Immature natural killer cell (primary cell): ENCODE results near the gene HSBP1L1. TPM values are rescaled to one million over a fixed set of nuclear protein-coding genes. Genes with fewer than 3 reads are reported as not detected.
"Not testable (repeated sequence)": the region's sequence is repeated elsewhere in the genome, so short reads cannot be mapped to it uniquely, and the experiment has no call there.

Experiments used
- DNase-seq, 3 donors: peaks; one replicate each; pipeline ENCODE4 v3.0.0; 2022; ENCODE audit warnings: mixed read lengths in 1 of 3
- H3K27ac Mint-ChIP-seq, 6 donors: one replicate each; pipeline ENCODE4 v1.8.0; 2020; ENCODE audit warnings: mixed read lengths in 6 of 6, mild to moderate bottlenecking in 5 of 6, inconsistent platforms in 4 of 6, moderate library complexity in 3 of 6
- H3K27me3 Mint-ChIP-seq, 3 donors: one replicate each; pipeline ENCODE4 v1.8.0; 2020 to 2021; ENCODE audit warnings: low read depth in 3 of 3, mild to moderate bottlenecking in 3 of 3, mixed read lengths in 3 of 3, moderate library complexity in 3 of 3, inconsistent platforms in 1 of 3
- H3K36me3 Mint-ChIP-seq, 3 donors: one replicate each; pipeline ENCODE4 v1.8.0; 2020; ENCODE audit warnings: mixed read lengths in 3 of 3, inconsistent platforms in 2 of 3, mild to moderate bottlenecking in 2 of 3
- H3K4me1 Mint-ChIP-seq, 2 donors: one replicate each; pipeline ENCODE4 v1.8.0; 2020; ENCODE audit warnings: inconsistent platforms in 2 of 2, mild to moderate bottlenecking in 2 of 2, mixed read lengths in 2 of 2, moderate library complexity in 1 of 2
- H3K4me3 Mint-ChIP-seq, 5 donors: one replicate each; pipeline ENCODE4 v1.8.0; 2020; ENCODE audit warnings: mild to moderate bottlenecking in 5 of 5, mixed read lengths in 5 of 5, inconsistent platforms in 3 of 5, moderate library complexity in 3 of 5
- H3K9me3 Mint-ChIP-seq, 6 donors: one replicate each; pipeline ENCODE4 v1.8.0; 2020; ENCODE audit warnings: mild to moderate bottlenecking in 6 of 6, mixed read lengths in 6 of 6, inconsistent platforms in 4 of 6, moderate library complexity in 3 of 6
- polyA plus RNA-seq, 3 donors: library from polyadenylated mRNA; unstranded; fragments of 300-500 nt; fragmentation: Illumina TruSeq; gene quantifications; one replicate each; pipeline ENCODE4 v1.2.3, GENCODE V29; 2021

The HSBP1L1 gene
- polyA plus RNA-seq, 3 donors from 2014 or later, result 4.2 to 11.8 (median 9.8) TPM

GRCh38 chr18:79982736-79983135 lies 18.3 kb downstream of the HSBP1L1 start:
- Mint-ChIP-seq H3K4me1 (peaks cover 73 to 87% of the 10 kb centered on the region in 2 donors), H3K36me3 (peaks cover 3 to 10% (median 8%) of the 10 kb centered on the region in 3 donors), H3K9me3 (no peaks in the 10 kb centered on the region), H3K27me3 (peaks cover 3 to 4% (median 4%) of the 10 kb centered on the region in 3 donors), H3K27ac (peak overlapping the region in 3 of 6 donors; percentile 34 to 83 (median 37)), H3K4me3 (peak overlapping the region in 2 of 5 donors; percentile 36 to 41)
- no peak for DNase-seq

DNA sequence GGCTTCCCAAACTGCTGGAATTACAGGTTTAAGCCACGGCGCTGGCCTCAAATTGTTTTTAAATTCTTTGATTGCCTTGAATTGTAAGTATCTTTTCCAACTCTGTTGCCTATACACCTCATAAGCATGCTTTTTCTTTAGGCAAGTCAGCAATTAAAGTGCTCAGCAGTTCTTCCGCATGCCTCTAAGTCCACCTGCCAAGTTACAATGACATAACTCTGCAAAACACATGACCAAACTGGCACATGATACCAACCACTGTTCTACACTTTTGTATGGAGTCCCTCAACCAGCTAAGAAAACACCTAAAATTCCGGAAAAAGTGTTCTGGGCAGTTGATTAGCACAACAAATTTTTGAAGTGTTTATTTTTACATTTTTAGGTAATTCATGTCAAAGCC lies 18.8 kb downstream of the HSBP1L1 start:
- peaks cover 3 to 10% (median 8%) of the 10 kb centered on the region in 3 donors for H3K36me3 Mint-ChIP-seq
- peak overlapping the region in 4 of 5 donors; percentile 14 to 46 (median 28) for H3K4me3 Mint-ChIP-seq
- peaks cover 2 to 6% (median 3%) of the 10 kb centered on the region in 3 donors for H3K27me3 Mint-ChIP-seq
- no peaks in the 10 kb centered on the region for H3K9me3 Mint-ChIP-seq
- no peak for DNase-seq
- peaks cover 71 to 86% of the 10 kb centered on the region in 2 donors for H3K4me1 Mint-ChIP-seq
- H3K27ac Mint-ChIP-seq, result peak overlapping the region in 2 of 6 donors; percentile 19 to 40

DNA sequence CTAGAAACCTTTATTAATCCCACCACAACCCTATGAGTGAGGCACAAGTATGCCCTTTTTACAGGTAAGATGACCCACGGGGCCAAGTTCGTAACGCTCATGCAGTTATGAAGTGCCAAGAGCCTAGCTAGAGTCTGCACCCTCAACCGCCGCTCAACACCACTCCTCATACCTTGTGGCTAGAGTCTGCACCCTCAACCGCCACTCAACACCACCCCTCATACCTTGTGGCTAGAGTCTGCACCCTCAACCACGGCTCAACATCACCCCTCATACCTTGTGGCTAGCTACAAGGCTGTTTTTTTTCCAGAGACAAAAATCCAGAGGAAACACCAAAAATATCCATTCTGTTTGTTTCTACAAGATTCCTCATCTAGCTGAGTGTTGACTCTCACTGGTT lies 19.4 kb downstream of the HSBP1L1 start:
- H3K27me3 Mint-ChIP-seq, result peaks cover 2 to 9% (median 3%) of the 10 kb centered on the region in 3 donors
- H3K4me3 Mint-ChIP-seq, result peak overlapping the region; percentile 5 to 79 (median 38)
- no peaks in the 10 kb centered on the region for H3K9me3 Mint-ChIP-seq
- H3K36me3 Mint-ChIP-seq, result peaks cover 3 to 10% (median 8%) of the 10 kb centered on the region in 3 donors
- H3K27ac Mint-ChIP-seq, result peak overlapping the region in 5 of 6 donors; percentile 47 to 75 (median 56)
- peaks cover 72 to 87% of the 10 kb centered on the region in 2 donors for H3K4me1 Mint-ChIP-seq
- DNase-seq, result peak; percentile 45 to 58 (median 52)

GRCh38 chr18:79985172-79985571 lies 20.7 kb downstream of the HSBP1L1 start:
- DNase-seq, result no peak
- Mint-ChIP-seq H3K4me1 (peaks cover 68 to 83% of the 10 kb centered on the region in 2 donors), H3K27ac (peak overlapping the region in 4 of 6 donors; percentile 16 to 43 (median 23)), H3K9me3 (no peaks in the 10 kb centered on the region), H3K27me3 (peaks cover 2 to 13% (median 3%) of the 10 kb centered on the region in 3 donors), H3K36me3 (peaks cover 3 to 5% (median 4%) of the 10 kb centered on the region in 3 donors), H3K4me3 (no peak overlapping the region)

GRCh38 chr18:79986726-79987125 lies 22.3 kb downstream of the HSBP1L1 start:
- Mint-ChIP-seq H3K9me3 (no peaks in the 10 kb centered on the region), H3K4me3 (peak overlapping the region; percentile 70 to 96 (median 89)), H3K4me1 (peaks cover 60 to 68% of the 10 kb centered on the region in 2 donors), H3K36me3 (peaks cover 3 to 5% (median 4%) of the 10 kb centered on the region in 3 donors), H3K27ac (peak overlapping the region; percentile 55 to 92 (median 90)), H3K27me3 (peaks cover 0 to 13% (median 5%) of the 10 kb centered on the region in 3 donors)
- no peak for DNase-seq

DNA sequence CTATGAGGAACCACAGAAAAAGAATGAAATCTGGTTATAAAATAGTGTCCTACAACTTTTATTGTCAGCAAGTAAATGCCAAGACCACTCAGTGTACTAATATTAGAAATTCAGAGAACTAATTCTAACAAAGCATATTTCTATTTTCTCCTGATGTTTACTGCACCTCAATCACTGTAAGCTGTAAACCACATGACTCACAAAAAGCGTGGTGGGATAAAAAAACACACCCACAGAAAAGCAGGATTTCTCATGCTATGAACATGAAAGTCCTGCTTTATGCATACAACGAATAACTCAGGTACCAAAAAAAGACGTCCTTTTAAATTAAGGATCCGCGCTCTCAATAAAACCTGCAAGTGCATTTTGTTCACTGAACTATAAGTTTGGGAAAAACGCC lies 23.1 kb downstream of the HSBP1L1 start:
- Mint-ChIP-seq H3K27ac (peak overlapping the region; percentile 87 to 92 (median 90)), H3K36me3 (peaks cover under 1 to 5% (median under 1%) of the 10 kb centered on the region in 3 donors), H3K4me1 (peaks cover 52 to 60% of the 10 kb centered on the region in 2 donors), H3K9me3 (no peaks in the 10 kb centered on the region), H3K4me3 (peak overlapping the region; percentile 84 to 96 (median 89)), H3K27me3 (peaks cover 0 to 13% (median 5%) of the 10 kb centered on the region in 3 donors)
- DNase-seq, result no peak

DNA sequence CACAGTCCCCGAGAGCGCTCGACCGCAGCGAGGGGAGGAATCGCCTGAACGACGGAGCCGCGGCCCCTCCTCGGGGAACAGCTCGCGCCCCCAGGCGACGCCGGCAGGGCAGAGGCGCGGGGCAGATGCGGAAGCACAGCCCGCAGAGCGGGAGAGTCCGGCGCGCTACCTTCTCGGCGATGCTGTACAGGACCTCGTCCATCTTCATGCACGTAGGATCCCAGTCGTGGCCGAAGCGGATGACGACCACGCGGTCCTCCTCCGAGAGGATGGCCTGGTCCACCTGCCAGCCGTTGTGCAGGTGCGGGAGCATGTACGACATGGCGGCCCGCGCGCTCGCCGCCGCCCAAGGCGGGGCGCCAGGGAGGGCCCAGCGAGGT lies 23.6 kb downstream of the HSBP1L1 start:
- DNase-seq, result peak; percentile 72 to 75 (median 73)
- peaks cover 47 to 56% of the 10 kb centered on the region in 2 donors for H3K4me1 Mint-ChIP-seq
- H3K27ac Mint-ChIP-seq, result peak overlapping the region; percentile 87 to 92 (median 90)
- H3K9me3 Mint-ChIP-seq, result no peaks in the 10 kb centered on the region
- peak overlapping the region; percentile 84 to 96 (median 89) for H3K4me3 Mint-ChIP-seq
- peaks cover 0 to 13% (median 5%) of the 10 kb centered on the region in 3 donors for H3K27me3 Mint-ChIP-seq
- H3K36me3 Mint-ChIP-seq, result peaks cover 0 to 5% (median 0%) of the 10 kb centered on the region in 3 donors

DNA sequence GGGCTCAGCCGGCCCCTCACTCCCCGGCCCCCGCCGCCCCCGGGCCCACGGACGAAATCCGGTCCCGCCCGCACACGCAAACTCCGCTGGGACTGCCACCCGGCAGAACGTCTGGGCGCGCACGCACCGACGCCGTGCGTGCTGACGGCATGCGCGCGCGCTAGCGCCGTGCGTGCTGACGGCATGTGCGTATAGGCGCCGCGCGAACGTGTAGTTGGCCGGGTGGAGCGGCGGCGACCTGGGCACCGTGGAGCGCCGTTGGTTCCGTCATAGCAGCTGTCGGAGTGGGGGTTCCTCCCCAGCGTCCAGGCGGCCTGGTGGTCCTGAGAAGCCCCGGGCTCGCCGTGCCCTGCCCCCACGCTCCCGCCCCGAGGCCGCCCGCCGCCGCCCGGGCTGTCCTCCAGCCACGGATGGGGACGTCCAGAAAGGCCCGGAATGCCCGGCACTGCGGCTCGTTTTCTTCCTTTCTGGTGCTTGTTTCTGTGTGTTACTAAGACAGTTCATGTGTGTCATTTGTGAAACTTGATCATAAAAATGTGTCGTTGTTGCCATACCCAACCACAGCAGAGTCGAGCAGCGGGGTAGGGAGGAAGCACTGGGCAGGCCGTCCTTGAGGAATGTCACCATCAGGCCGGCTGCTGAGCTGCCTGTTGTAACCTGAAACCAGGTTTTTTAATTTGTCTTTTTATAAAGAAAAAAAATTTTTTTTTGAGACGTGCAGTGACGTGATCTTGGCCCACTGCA lies 24.2 kb downstream of the HSBP1L1 start, which contains the start of gene TXNL4A:
Gene TXNL4A, minus strand, starts transcription at position 113 of the 744 bp plus-strand sequence. CDS start 171 bp downstream, outside the sequence.
- peaks cover 0 to 5% (median 0%) of the 10 kb centered on the region in 3 donors for H3K36me3 Mint-ChIP-seq
- peak within 1 kb of the TSS; percentile 92 to 98 (median 98) for H3K27ac Mint-ChIP-seq
- H3K4me3 Mint-ChIP-seq, result peak within 1 kb of the TSS; percentile 91 to 97 (median 96)
- DNase-seq, result peak; percentile 83 to 87 (median 86)
- H3K9me3 Mint-ChIP-seq, result no peaks in the 10 kb centered on the region
- peaks cover 0 to 13% (median 5%) of the 10 kb centered on the region in 3 donors for H3K27me3 Mint-ChIP-seq
- peaks cover 41 to 50% of the 10 kb centered on the region in 2 donors for H3K4me1 Mint-ChIP-seq

DNA sequence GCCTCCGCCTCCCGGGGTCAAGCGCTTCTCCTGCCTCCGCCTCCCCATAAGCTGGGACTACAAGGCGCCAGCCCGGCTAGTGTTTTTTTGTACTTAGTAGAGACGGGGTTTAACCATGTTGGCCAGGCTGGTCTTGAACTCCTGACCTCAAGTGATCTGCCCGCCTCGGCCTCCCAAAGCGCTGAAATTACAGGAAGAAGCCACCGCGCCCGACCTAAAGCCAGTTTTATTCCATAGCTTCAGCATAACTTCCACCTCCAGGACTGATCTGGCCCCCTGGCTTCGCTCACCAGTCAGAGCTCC lies 24.7 kb downstream of the HSBP1L1 start:
- Mint-ChIP-seq H3K27ac (peak overlapping the region; percentile 88 to 98 (median 98)), H3K36me3 (peaks cover 0 to 5% (median 0%) of the 10 kb centered on the region in 3 donors), H3K4me1 (peaks cover 36 to 45% of the 10 kb centered on the region in 2 donors), H3K9me3 (no peaks in the 10 kb centered on the region), H3K27me3 (peaks cover 0 to 11% (median 2%) of the 10 kb centered on the region in 3 donors), H3K4me3 (peak overlapping the region; percentile 91 to 97 (median 96))
- DNase-seq, result no peak

DNA sequence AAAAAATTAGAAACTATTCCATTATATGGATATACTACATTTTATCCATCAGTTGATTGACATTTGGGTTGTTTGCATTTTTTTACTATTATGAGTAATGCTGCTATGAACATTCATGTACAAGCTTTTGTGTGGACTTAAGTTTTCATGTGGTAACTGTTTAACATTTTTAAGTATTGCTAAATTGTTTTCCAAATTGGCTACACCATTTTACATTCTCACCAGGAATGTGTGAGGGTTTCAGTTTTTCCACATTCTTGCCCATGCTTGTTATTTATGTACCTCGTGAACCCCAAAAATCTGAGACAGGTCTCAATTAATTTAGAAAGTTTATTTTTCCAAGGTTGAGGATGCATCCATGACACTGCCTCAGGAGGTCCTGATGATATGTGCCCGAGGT lies 27.1 kb downstream of the HSBP1L1 start:
- Mint-ChIP-seq H3K27me3 (peaks cover 0 to 11% (median 2%) of the 10 kb centered on the region in 3 donors), H3K4me3 (no peak overlapping the region), H3K27ac (no peak overlapping the region), H3K36me3 (no peaks in the 10 kb centered on the region), H3K4me1 (peaks cover 20 to 23% of the 10 kb centered on the region in 2 donors), H3K9me3 (no peaks in the 10 kb centered on the region)
- no peak for DNase-seq

GRCh38 chr18:79999701-80000100 lies 35.3 kb downstream of the HSBP1L1 start:
- not testable (repeated sequence) for H3K4me3 Mint-ChIP-seq, H3K9me3 Mint-ChIP-seq, DNase-seq, H3K27ac Mint-ChIP-seq, H3K27me3 Mint-ChIP-seq, H3K36me3 Mint-ChIP-seq, H3K4me1 Mint-ChIP-seq

- Mint-ChIP-seq H3K27me3 (peaks cover 0 to 3% (median 0%) of the 10 kb centered on the region in 3 donors), H3K9me3 (peaks cover 0 to 8% (median 4%) of the 10 kb centered on the region in 6 donors), H3K4me3 (no peak overlapping the region), H3K36me3 (peaks cover 0 to 3% (median 0%) of the 10 kb centered on the region in 3 donors), H3K4me1 (no peaks in the 10 kb centered on the region), H3K27ac (no peak overlapping the region)
- DNase-seq, result no peak
Observed at GRCh38 chr18:80000877-80001276, 36.4 kb downstream of the HSBP1L1 start.

GRCh38 chr18:80002468-80002867 lies 38.0 kb downstream of the HSBP1L1 start:
- Mint-ChIP-seq H3K9me3 (peaks cover 0 to 8% (median 4%) of the 10 kb centered on the region in 6 donors), H3K36me3 (peaks cover 0 to 3% (median 0%) of the 10 kb centered on the region in 3 donors), H3K4me1 (no peaks in the 10 kb centered on the region), H3K4me3 (no peak overlapping the region), H3K27me3 (peaks cover 0 to 3% (median 2%) of the 10 kb centered on the region in 3 donors), H3K27ac (no peak overlapping the region)
- DNase-seq, result no peak
